ENCODE data around the gene ABCC4. TPM values are rescaled to one million over a fixed set of nuclear protein-coding genes. Genes with fewer than 3 reads are reported as not detected.
"Not testable (repeated sequence)": the region's sequence is repeated elsewhere in the genome, so short reads cannot be mapped to it uniquely, and the experiment has no call there.

The ABCC4 gene
- total RNA-seq, 1 donor from 2014 or later: 12.9 TPM

GRCh38 chr13:95300625-95301182 lies 547 bp downstream of the ABCC4 start:
- no peak for DNase-seq (ENCODE audit: extremely low read depth, low read depth, low spot score)

- DNase-seq (ENCODE audit: extremely low read depth, low read depth, low spot score): no peak
Measured at GRCh38 chr13:95298971-95299621, 2.2 kb downstream of the ABCC4 start.

- DNase-seq (ENCODE audit: extremely low read depth, low read depth, low spot score): no peak
Measured at GRCh38 chr13:95298169-95298965, 2.9 kb downstream of the ABCC4 start.

- DNase-seq (ENCODE audit: extremely low read depth, low read depth, low spot score): no peak
Measured at GRCh38 chr13:95296326-95296925, 4.8 kb downstream of the ABCC4 start.

- no peak for DNase-seq (ENCODE audit: extremely low read depth, low read depth, low spot score)
Measured at GRCh38 chr13:95295026-95295425, 6.2 kb downstream of the ABCC4 start.

GRCh38 chr13:95292622-95293021 lies 8.6 kb downstream of the ABCC4 start:
- DNase-seq (ENCODE audit: extremely low read depth, low read depth, low spot score): no peak

GRCh38 chr13:95289901-95290300 lies 11.3 kb downstream of the ABCC4 start:
- not testable (repeated sequence) for DNase-seq (ENCODE audit: extremely low read depth, low read depth, low spot score)

- no peak for DNase-seq (ENCODE audit: extremely low read depth, low read depth, low spot score)
Measured at GRCh38 chr13:95289020-95289444, 12.2 kb downstream of the ABCC4 start.

- no peak for DNase-seq (ENCODE audit: extremely low read depth, low read depth, low spot score)
Measured at GRCh38 chr13:95284436-95284835, 16.8 kb downstream of the ABCC4 start.

GRCh38 chr13:95279016-95279415 lies 22.2 kb downstream of the ABCC4 start:
- DNase-seq (ENCODE audit: extremely low read depth, low read depth, low spot score): no peak

GRCh38 chr13:95276037-95276505 lies 25.2 kb downstream of the ABCC4 start:
- DNase-seq (ENCODE audit: extremely low read depth, low read depth, low spot score): no peak

GRCh38 chr13:95275322-95276036 lies 25.8 kb downstream of the ABCC4 start:
- DNase-seq (ENCODE audit: extremely low read depth, low read depth, low spot score): no peak

- not testable (repeated sequence) for DNase-seq (ENCODE audit: extremely low read depth, low read depth, low spot score)
Measured at GRCh38 chr13:95273592-95274132, 27.6 kb downstream of the ABCC4 start.

GRCh38 chr13:95272076-95272475 lies 29.2 kb downstream of the ABCC4 start:
- DNase-seq (ENCODE audit: extremely low read depth, low read depth, low spot score): not testable (repeated sequence)

GRCh38 chr13:95269756-95270155 lies 31.5 kb downstream of the ABCC4 start:
- DNase-seq (ENCODE audit: extremely low read depth, low read depth, low spot score): no peak

- not testable (repeated sequence) for DNase-seq (ENCODE audit: extremely low read depth, low read depth, low spot score)
Measured at GRCh38 chr13:95268343-95269065, 32.7 kb downstream of the ABCC4 start.

GRCh38 chr13:95267662-95268342 lies 33.4 kb downstream of the ABCC4 start:
- DNase-seq (ENCODE audit: extremely low read depth, low read depth, low spot score): no peak

GRCh38 chr13:95264225-95264624 lies 37.0 kb downstream of the ABCC4 start:
- no peak for DNase-seq (ENCODE audit: extremely low read depth, low read depth, low spot score)

- DNase-seq (ENCODE audit: extremely low read depth, low read depth, low spot score): no peak
Measured at GRCh38 chr13:95262837-95263384, 38.3 kb downstream of the ABCC4 start.

All from glomerular endothelial cell (primary cell).